Left ventricle myocardium inferior (tissue), 1 donor: ENCODE measurements around the gene SLITRK5. TPM values are rescaled to one million over a fixed set of nuclear protein-coding genes. Genes with fewer than 3 reads are reported as not detected.

Experiments
- DNase-seq: peaks from one replicate; pipeline ENCODE4 v3.0.0-alpha.2; 2020
- H3K27ac ChIP-seq: fragments of 200-600 bp; replicated peaks from 2 replicates; pipeline ENCODE4 v1.8.0; 2021
- H3K27me3 ChIP-seq: fragments of 200-600 bp; 2 replicates; pipeline ENCODE4 v1.8.0; 2021; ENCODE audit warnings: low read depth
- H3K36me3 ChIP-seq: fragments of 200-600 bp; 2 replicates; pipeline ENCODE4 v1.8.0; 2021
- H3K4me1 ChIP-seq: fragments of 200-600 bp; 2 replicates; pipeline ENCODE4 v1.8.0; 2021
- H3K4me3 ChIP-seq: fragments of 200-600 bp; 2 replicates; pipeline ENCODE4 v1.8.0; 2021; ENCODE audit warnings: mild to moderate bottlenecking, moderate library complexity
- H3K9me3 ChIP-seq: fragments of 200-600 bp; replicated peaks from 2 replicates; pipeline ENCODE4 v1.8.0; 2021
- intact Hi-C: fragments of 100-400 bp; cut with micrococcal nuclease; formaldehyde crosslinking; loops from one replicate; pipeline ENCODE4 v1.11.0; 2022
- total RNA-seq: library from RNA; stranded (reverse); fragmentation: NEBNext Ultra II Directional; extraction: Animal tissue kit (Norgen Biotek cat#: 25700); gene quantifications from one replicate; pipeline ENCODE4 v1.2.1, GENCODE V29; 2021
- TF ChIP-seq, protein P1 (sequence below): fragments of 200-600 bp; IDR thresholded peaks from 2 replicates; pipeline ENCODE4 v1.8.0; 2021; ENCODE audit warnings: antibody characterized with exemption, mild to moderate bottlenecking, borderline replicate concordance
- donor health status: DM: no; HTN: yes; CAD: no; lungs with severe emphysema.

SLITRK5 gene
- total RNA-seq, 1 donor from 2014 or later: 0.03 TPM

- peaks cover 18% of the 10 kb centered on the region for H3K4me1 ChIP-seq
- no peak overlapping the region for H3K4me3 ChIP-seq
- peaks cover 75% of the 10 kb centered on the region for H3K27me3 ChIP-seq
- TF ChIP-seq, protein P1, sequence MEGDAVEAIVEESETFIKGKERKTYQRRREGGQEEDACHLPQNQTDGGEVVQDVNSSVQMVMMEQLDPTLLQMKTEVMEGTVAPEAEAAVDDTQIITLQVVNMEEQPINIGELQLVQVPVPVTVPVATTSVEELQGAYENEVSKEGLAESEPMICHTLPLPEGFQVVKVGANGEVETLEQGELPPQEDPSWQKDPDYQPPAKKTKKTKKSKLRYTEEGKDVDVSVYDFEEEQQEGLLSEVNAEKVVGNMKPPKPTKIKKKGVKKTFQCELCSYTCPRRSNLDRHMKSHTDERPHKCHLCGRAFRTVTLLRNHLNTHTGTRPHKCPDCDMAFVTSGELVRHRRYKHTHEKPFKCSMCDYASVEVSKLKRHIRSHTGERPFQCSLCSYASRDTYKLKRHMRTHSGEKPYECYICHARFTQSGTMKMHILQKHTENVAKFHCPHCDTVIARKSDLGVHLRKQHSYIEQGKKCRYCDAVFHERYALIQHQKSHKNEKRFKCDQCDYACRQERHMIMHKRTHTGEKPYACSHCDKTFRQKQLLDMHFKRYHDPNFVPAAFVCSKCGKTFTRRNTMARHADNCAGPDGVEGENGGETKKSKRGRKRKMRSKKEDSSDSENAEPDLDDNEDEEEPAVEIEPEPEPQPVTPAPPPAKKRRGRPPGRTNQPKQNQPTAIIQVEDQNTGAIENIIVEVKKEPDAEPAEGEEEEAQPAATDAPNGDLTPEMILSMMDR: no peak
- H3K27ac ChIP-seq: no peak overlapping the region
- intact Hi-C loops: no loop called here
- DNase-seq: no peak
- H3K9me3 ChIP-seq: no peaks in the 10 kb centered on the region
- H3K36me3 ChIP-seq: no peaks in the 10 kb centered on the region
Measured at GRCh38 chr13:87667686-87668085, 3.5 kb upstream of the SLITRK5 start.

DNA sequence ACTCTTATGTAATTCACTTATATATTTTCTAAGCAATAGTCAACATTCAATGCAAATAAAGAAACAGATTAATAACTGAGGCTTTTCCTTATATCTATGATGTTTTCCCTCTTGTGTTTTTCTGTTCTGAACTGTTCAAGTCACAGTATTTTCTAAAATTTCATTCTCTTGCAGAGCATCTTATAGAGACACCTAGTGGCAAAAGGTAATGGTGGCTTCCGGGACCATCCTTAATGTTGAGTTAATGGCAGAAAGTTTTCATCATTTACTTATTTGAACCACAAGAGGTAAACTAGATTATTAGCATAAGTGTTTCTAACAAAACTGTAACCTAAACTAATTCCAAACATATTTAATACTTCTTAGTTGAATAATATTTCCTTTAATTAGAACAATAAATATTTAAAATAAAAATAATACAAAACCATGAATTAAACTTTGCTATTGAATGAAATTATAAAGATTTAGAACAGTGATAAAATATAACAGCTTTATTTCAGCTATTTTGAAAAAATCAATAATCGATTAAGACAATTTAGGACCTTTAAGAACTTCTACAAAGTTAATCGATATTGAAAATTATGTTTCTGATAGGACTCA, 1.7 kb upstream of the SLITRK5 start:
- intact Hi-C loops: no loop called here
- TF ChIP-seq, protein P1: peak; percentile 44
- Histone ChIP-seq H3K9me3 (no peaks in the 10 kb centered on the region), H3K4me3 (no peak overlapping the region), H3K4me1 (peaks cover 32% of the 10 kb centered on the region), H3K27me3 (peaks cover 86% of the 10 kb centered on the region), H3K27ac (no peak overlapping the region), H3K36me3 (no peaks in the 10 kb centered on the region)
- no peak for DNase-seq

- Histone ChIP-seq H3K4me1 (peaks cover 35% of the 10 kb centered on the region), H3K27ac (no peak overlapping the region), H3K9me3 (no peaks in the 10 kb centered on the region), H3K4me3 (peak overlapping the region; percentile 69), H3K36me3 (no peaks in the 10 kb centered on the region), H3K27me3 (peaks cover 98% of the 10 kb centered on the region)
- TF ChIP-seq, protein P1: no peak
- no peak for DNase-seq
- intact Hi-C loops: no loop called here
Measured at GRCh38 chr13:87671753-87672605, 808 bp downstream of the SLITRK5 start.

- peaks cover 49% of the 10 kb centered on the region for H3K4me1 ChIP-seq
- H3K4me3 ChIP-seq: peak overlapping the region; percentile 4
- H3K27me3 ChIP-seq: peaks cover 98% of the 10 kb centered on the region
- H3K36me3 ChIP-seq: no peaks in the 10 kb centered on the region
- no peaks in the 10 kb centered on the region for H3K9me3 ChIP-seq
- intact Hi-C loops: no loop called here
- no peak overlapping the region for H3K27ac ChIP-seq
- TF ChIP-seq, protein P1: no peak
- no peak for DNase-seq
Measured at GRCh38 chr13:87674247-87674738, 3.1 kb downstream of the SLITRK5 start.

GRCh38 chr13:87675851-87676250, 4.7 kb downstream of the SLITRK5 start:
- no peaks in the 10 kb centered on the region for H3K9me3 ChIP-seq
- intact Hi-C loops: no loop called here
- H3K4me3 ChIP-seq: no peak overlapping the region
- H3K4me1 ChIP-seq: peaks cover 48% of the 10 kb centered on the region
- no peaks in the 10 kb centered on the region for H3K36me3 ChIP-seq
- TF ChIP-seq, protein P1: no peak
- H3K27ac ChIP-seq: no peak overlapping the region
- H3K27me3 ChIP-seq: peaks cover 85% of the 10 kb centered on the region
- DNase-seq: no peak
